NCI-H2227 treated with DMSO at 0.1 percent for 48 hours (cell line): ENCODE results near the gene DIS3L2.
A peak's percentile ranks its signal among the peaks of the same experiment; 100 is the strongest.
"Not testable (repeated sequence)": the region's sequence is repeated elsewhere in the genome, so short reads cannot be mapped to it uniquely, and the experiment has no call there.

Experiments
- DNase-seq: peaks from one replicate; lab custom pipeline; 2025; lab: John Stamatoyannopoulos, UW

Gene DIS3L2

GRCh38 chr2:232117413-232117812 is 155.9 kb downstream of the DIS3L2 start:
- DNase-seq: no peak

DNA sequence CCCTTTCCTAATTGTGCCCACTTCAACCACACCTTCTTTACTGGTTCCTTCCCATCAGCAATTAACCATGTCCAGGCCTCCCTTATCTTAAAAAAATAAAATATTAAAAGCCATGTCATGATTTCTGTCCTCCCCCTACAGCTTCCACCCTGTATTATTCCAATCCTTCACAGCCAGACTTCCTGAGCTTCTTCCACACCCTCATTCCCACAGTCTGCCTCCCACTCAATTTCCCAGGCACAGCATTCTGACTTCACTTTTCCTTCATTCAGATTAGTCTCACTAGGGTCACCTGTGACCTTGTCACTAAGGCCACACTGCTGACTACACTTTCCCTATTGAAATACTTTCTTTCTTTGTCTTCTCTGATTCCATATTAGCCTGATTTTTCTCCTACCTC is 159.4 kb downstream of the DIS3L2 start:
- no peak for DNase-seq

DNA sequence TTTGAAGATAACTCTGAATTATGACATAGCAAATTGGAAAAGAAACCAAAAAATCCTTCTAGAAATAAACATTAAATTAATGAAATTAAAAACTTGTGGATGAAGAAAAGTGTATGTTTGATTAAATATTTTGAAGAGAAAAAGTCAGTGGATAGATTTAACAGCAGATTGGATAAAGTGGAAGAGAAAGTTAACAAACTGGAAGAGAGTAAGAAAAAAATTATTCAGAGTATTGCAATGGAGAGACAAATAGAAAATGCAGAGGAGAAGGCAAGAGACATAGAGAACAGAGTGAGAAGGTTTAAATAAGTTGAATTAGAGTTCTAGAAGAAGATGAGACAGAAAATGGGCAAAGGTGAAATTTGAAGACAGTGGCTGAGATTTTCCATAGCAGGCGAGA is 162.8 kb downstream of the DIS3L2 start:
- no peak for DNase-seq

DNA sequence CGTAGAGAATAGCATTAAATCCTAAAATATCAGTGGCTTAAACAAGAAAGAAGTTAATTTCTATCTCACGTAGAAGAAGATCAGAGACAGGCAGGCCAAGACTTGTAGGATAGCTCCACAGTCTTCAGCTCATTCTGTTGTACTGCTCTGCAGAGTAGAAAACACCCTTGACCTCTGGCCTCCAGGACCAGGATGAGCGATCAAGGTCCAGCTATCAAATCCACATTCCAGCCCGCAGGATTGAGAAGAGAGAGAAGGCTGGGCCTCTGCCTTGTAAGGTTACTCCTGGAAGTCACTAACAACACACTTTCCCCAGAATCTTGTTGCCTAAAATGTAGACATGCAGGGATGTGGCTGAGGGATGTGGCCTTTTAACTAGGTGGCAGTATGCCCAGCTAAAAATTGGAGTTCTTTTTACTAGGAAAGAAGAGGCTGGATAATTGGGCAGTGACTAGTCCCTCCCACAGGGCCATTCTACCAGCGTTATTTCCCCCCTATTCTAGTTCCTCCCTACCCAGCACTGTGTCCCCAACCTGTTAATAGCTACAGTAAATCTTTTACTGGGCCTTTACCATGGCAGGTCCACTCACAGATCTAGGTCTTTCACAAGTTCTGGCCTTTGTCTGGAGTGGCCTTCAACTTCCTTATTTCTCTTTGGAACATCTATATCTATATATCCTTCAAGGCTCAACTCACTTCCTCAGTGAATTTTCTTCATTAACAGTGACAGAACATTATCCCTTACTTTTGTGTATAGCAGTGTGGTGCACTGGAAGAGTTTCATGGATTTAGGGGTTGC is 165.0 kb downstream of the DIS3L2 start:
- no peak for DNase-seq

DNA sequence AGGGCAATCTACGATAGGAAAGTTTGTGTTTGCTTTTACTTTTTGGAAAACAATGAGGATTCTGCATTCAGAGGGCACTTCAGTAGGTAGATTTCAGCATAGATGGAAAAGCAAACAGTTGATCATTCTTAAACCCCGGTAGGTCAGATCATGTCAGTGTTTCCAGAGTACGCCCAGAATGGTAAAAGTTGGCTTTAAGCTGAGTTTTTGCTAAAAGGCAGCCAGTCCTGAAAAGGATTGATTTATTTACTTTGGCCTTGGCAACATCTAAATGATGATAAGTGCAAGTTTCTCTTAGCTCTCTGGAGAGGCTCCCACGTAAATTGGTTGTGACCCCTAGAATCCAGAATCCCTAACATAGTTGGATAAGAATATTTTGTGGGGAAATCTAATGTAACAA is 168.0 kb downstream of the DIS3L2 start:
- no peak for DNase-seq

DNA sequence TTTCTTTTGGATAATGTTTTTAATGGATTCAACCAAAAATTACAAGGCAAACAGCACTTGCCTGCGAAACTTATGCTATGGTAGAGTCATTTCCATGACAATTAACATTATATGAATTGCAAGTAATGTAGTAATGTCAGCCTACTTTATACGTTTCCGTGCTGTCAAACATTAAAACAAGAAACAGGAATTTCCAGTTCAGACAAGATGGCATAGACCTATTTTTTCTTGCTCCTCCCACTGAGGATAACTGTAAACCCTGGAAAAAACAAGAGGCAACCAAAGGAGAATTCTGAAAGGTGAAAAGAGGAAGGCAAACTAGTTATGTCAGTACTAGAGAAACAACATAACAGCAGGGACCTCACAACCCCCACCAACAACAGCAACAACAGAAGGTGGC is 170.7 kb downstream of the DIS3L2 start:
- DNase-seq: no peak

GRCh38 chr2:232133078-232133477 is 171.6 kb downstream of the DIS3L2 start:
- no peak for DNase-seq

DNA sequence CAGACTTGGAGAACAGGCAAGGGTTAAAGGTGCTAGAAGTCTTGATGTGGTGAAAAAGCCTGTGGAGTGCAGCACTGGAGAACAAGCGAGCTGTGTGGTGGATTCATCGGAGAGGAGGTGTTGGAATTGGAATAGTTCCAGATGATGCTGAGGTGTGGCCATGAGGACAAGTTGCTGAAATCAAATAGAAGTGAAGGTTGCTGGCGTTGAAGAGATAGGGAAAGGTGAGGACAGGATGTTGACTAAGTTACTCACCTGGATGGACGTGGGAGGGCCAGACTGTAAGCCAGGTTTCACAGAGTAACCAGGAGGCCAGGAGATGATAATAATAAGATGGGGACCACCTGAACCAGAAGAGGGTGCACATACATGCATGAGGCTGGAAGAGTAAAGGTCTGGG is 173.4 kb downstream of the DIS3L2 start:
- no peak for DNase-seq

DNA sequence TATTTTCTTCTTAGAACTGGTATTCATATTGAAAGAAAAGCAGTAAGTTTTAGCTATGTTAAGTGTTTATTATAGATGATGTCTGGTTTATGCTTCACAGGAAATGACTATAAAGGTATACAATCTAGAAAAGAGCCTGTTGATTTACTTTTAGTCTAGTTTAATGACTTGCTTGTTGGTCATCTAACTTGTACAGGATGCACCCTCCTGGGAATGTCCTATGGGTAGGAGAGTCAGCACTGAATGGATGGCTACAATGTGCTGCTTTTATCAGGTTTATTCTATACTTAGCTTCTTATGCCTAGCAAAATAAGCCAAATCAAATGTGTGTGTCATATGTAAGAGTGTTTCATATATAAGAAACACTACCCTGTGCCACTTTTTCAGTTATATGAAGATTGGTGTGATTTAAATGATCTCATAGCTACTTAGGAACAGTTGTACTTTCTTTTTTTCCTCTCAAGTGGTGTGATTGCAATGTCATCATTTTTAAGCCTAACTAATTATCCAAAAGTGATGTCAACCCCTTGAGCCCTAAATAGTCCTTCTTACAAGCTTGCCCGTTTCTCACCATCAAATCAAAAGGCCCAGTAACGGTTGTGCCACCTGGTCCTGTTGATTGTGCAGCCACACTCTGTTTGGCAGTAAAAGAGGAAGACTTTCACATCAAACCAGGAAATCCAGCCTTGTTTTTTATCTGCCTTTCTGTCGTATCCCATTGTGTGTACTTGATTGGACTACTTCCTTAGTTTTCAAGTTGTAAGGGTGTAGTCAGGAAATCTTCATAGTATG is 176.0 kb downstream of the DIS3L2 start:
- no peak for DNase-seq

DNA sequence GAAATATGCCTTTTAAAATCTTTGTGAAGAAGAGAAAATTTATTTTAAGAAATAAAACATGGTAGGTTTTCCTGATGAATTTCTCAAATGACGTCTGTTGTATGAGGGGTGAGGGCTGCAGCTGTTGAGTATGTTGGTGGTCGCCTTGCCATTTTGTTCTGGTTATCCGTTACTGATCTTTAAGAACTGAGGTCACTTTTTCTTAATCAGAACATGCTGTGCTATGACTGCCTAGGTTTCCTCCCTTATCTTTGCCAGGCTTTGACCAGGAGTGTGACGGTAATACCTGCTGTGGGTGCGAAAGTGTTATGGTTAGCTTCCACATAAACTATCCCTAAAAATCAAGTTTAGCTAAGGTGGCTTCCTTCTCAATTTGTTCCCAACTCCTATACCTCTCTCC is 176.9 kb downstream of the DIS3L2 start:
- DNase-seq: no peak

- DNase-seq: no peak
These were observed 177.7 kb downstream of the DIS3L2 start for GRCh38 chr2:232139171-232139594.

DNA sequence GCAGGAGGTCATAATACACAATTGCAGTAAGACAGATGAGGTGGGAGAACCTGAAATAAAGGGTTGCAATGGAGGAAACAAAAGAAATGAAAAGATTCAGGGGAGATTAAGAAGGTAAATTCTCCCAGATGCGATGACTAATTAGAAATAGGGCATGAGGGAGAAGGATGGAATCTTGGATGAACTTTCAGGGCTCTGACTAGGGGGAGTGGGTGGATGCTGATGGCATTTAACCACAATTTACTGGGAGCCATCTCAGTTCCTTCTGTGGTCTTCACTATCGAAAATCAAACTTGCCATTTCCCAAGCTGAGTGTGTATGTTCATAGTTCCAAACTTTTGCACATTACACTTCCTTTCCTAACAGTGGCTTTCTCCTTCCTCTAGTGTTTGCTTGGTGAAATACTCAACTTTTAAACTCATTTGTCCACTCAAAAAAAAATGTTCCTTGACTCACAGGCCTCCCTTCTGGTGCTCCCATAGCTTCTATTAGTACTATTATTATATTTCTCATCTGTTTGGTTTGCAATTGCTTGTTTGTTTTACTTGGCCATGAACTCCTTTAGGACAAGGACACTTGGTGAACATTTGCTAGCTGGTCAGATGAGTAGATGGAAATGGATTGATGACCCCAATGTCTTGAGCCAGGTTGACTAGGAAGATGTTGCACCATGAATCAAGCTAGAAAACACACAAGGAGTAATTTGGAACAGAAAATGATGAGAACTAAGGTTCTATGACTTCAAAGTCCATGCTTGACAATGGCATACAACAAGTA is 178.5 kb downstream of the DIS3L2 start:
- no peak for DNase-seq

GRCh38 chr2:232141591-232141990 is 180.1 kb downstream of the DIS3L2 start:
- no peak for DNase-seq

- DNase-seq: peak; percentile 8
These were observed 180.5 kb downstream of the DIS3L2 start for GRCh38 chr2:232142049-232142448.

- DNase-seq: no peak
These were observed 181.0 kb downstream of the DIS3L2 start for GRCh38 chr2:232142502-232142901.

GRCh38 chr2:232146294-232146693 is 184.8 kb downstream of the DIS3L2 start:
- no peak for DNase-seq

DNA sequence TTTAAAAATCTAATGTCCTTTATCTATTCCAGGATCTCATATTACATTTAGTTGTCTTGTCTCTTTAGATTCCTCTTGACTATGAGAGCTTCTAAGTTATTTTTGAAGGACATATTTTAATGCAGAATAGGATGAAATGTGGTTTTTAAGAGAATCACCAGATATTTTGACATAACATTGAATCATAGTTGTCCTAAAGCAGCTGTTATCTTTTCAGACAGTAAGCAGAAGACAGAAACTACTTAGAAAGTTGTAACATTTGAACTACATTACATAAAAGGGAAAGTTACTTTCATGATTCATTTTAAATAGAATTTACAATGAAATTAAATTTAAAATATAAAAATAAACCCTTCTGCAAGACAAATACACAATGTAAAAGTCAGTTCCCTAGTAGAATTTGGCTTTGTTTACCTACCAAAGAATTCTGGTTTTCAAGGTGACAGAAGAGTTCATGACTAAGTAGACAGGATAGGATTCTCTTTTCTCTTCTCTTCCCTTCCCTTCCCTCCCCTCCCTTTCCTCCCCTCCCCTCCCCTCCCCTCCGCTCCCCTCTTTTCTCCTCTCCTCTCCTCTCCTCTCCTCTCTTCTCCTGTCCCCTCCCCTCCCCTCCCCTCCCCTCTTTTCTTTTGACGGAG is 186.0 kb downstream of the DIS3L2 start:
- no peak for DNase-seq

GRCh38 chr2:232162187-232162586 is 200.7 kb downstream of the DIS3L2 start:
- no peak for DNase-seq

DNA sequence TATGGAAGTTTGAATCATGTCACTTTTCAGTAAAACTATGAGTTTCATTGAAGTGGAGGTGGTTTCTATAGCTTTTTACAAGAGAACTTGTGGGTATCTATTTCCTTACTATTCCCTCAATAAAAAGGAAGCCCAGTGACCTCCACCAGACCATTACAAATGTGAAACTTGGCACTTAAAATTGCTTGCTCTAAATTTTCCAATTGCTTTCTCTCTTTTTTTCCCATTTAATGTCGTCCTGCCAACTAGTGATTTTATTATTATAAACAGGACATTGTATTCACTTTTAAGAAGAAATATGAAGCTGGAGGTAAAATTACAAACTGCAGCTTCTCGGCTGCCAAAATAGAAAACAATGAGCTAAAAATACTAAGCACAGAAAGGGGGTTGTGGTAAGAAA is 208.9 kb downstream of the DIS3L2 start:
- no peak for DNase-seq

GRCh38 chr2:232174662-232175061 is 213.1 kb downstream of the DIS3L2 start:
- DNase-seq: no peak

GRCh38 chr2:232176587-232176986 is 215.1 kb downstream of the DIS3L2 start:
- DNase-seq: not testable (repeated sequence)

DNA sequence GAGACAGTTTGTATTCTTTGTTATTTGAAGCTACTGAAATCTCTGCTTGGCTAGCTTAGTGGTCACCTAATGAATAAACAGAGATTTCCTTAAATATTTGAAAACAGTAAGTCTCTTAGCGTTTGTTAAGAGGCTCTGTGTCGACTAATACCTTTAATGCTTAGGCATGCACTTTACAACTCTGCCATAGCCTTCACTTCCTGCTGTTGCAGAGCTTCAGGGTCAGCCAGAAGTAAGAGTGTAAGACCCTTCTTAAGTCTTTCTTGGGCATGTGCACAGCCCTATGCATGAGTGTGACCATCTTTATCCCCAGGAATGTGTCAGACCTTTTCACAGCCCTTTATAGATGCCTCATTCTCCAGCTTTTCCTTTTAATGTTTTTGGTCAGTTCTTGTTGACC is 221.8 kb downstream of the DIS3L2 start:
- no peak for DNase-seq
